GM19463 (cell line): Measurements from ENCODE around the gene TMEM74B.

Experiments
- ATAC-seq: cut with Tn5 transposase; IDR thresholded peaks from one replicate; pipeline ENCODE4 v1.9.1; 2021; ENCODE audit warnings: mild to moderate bottlenecking, moderate library complexity; ENCODE audit not compliant: unreplicated experiment

TMEM74B gene

GRCh38 chr20:1206366-1207148 is 21.8 kb upstream of the TMEM74B start:
- no peak for ATAC-seq

GRCh38 chr20:1205802-1206201 is 21.0 kb upstream of the TMEM74B start:
- ATAC-seq = no peak

DNA sequence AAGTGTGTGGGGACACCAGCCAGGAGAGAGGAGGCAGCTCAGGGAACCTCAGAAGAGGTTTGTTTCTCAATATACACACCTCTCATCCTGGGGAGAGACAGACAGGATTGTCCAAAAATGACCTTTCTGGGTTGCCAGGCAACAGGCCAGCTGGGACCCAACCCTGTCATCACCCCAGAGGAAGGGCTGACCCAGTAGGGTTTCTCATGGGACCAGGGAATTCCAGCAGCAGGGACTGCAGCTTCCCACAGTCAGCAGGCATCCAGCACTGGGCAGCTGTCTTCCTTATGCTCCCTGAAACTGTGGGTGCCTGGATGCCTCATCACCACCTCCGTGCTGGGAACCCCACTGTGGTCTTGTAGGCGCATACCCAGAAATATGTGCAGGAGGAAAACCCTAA is 19.8 kb upstream of the TMEM74B start:
- no peak for ATAC-seq

- ATAC-seq = no peak
Measured at GRCh38 chr20:1204113-1204512, 19.3 kb upstream of the TMEM74B start.

DNA sequence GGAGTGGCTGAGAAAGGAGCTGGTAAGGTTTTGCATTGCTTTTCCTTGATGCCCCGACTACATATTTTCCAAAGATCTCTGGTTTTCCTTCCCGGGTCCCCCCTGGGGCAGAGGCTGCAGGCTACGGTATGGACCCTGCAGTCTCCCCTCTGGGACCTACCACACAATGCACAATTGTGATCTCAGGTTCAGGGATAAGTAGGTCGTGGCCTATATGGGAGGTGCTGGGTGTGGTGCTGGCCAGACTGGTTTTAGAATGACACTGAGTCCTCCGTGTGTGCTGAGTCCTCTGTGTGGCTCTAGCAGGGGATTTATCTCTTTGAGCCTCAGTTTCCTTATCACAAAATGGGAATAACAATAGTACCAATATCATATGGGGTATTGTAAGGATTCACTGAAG is 18.8 kb upstream of the TMEM74B start:
- ATAC-seq = no peak

- no peak for ATAC-seq
Measured at GRCh38 chr20:1202762-1203504, 18.2 kb upstream of the TMEM74B start, which contains the start of gene C20orf202. Gene C20orf202 (plus strand): TSS chr20:1203454. CDS start chr20:1203586, 132 bp downstream.

DNA sequence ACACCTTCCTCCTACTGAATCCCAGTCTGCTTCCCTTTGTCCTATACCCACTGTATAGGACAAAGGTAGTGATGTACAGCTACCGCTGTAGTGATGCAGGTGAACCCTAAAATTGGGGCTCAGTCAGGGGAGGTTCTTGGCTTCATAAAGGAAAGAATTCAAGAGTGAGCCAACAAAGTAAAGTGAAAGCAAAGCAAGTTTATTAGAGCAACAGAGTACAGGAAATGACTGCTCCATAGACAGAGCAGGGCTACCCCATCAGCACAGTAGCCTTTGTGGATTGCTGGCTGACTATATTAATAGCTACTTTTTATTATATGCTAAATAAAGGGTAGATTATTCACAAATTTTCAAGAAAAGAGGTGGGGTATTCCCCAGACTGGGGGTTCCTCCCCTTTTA is 15.2 kb upstream of the TMEM74B start:
- no peak for ATAC-seq

GRCh38 chr20:1199212-1199873 is 14.6 kb upstream of the TMEM74B start:
- ATAC-seq = no peak

DNA sequence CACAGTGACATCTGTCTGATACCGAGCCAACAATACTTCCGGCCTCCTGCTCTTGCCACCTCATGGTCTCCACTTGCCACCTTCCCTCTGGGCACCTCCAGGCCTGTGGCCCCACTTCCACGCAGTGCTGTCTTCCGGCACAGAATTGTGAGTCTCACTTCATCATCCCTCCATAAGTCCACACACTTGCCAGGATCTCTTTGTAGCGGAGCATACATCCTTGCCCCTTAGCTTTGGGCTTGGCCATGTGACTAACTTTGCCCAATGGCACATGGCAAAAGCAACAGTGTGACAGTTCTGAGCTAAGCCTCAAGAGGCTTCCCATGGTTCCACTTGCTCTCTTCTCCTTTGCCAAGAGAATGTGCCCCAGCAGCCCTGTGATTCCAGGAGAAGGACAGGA is 14.0 kb upstream of the TMEM74B start:
- no peak for ATAC-seq

- ATAC-seq = no peak
Measured at GRCh38 chr20:1197801-1198200, 13.0 kb upstream of the TMEM74B start.

- no peak for ATAC-seq
Measured at GRCh38 chr20:1196634-1197033, 11.9 kb upstream of the TMEM74B start.

DNA sequence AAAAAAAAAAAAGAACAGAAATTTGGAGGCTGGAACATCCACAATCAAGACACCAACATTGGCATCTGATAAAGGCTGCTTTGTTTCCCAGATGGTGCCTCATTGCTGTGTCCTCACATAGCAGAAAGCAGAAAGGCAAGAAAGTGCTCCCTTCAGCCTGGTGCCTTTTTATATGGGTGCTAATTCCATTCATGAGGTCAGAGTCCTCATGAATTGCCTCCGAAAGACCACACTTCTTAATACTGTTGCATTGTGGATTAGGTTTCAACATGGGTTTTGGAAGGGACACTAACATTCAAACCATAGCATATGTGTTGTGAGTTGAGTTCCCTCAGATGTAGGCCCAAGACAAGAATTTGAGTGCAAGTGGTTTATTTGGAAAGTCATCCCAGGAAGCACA is 10.4 kb upstream of the TMEM74B start:
- no peak for ATAC-seq

- no peak for ATAC-seq
Measured at GRCh38 chr20:1191299-1191698, 6.5 kb upstream of the TMEM74B start.

- no peak for ATAC-seq
Measured at GRCh38 chr20:1190847-1191246, 6.1 kb upstream of the TMEM74B start.

DNA sequence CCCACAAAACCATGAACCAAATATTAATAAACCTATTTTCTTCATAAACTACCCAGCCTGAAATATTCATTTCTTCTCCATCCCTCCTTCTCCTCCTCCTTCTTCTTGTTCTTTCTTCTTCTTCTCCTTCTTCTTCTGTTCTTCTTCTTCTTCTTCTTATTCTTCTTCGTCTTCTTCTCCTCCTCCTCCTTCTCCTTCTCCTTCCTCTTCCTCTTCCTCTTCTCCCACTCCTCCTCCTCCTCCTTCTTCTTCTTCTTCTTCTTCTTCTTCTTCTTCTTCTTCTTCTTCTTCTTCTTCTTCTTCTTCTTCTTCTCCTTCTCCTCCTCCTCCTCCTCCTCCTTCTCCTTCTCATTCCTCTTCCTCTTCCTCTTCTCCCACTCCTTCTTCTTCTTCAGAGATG is 5.0 kb upstream of the TMEM74B start:
- ATAC-seq = no peak

GRCh38 chr20:1188347-1188746 is 3.6 kb upstream of the TMEM74B start:
- no peak for ATAC-seq

DNA sequence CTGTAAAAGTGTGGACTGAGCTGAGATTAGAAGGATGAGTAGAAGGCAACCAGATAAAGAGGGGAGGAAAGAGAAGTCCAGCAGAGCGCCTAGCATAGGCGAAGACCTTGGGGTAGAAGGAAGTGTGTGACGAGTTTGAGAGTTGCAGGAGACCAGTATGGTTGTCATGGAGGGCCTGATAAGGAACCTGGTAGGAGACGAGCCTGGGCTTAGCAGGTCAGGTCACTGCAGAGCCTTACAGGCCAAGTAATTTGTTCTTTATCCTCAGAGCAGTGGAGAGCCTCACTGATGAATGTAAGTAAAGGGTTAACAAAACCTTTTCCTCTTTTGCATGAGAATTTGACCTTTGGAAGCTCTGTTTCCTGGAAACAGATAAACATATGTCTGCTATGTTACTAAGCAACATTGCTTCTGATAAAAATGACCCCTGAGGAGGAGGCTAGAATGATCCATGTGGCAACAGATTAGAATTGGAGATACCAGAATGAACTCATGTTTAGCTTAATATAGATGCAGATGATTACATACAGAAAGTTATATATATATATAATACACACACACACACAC is 2.9 kb upstream of the TMEM74B start:
- ATAC-seq = no peak

- no peak for ATAC-seq
Measured at GRCh38 chr20:1186367-1186991, 1.7 kb upstream of the TMEM74B start.

DNA sequence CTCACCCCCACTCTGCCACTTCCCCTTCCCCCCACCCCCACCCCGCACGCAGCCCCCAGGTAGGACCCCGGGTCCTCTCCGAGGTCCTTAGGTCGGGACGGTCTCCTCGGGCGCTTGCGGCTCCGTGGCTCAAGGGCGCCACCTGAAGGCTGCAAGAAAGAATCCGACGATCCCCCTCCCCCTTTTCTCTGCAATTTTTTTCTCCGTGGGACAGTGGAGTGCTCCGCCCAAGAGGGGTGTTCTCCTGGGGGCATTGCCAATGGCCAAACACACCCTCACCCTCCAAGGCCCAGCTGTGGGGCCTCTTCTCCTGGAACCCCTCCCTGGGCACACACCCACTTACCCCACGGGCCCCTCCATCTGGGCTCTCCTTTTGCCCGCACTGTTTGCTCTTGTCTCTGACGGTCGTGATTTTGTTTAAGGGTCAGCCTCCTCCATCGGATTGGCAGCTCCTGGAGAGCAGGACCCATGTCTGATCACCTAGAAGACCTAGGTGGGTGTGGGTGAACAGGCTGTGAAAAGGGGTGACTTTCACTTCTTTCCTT is 1.1 kb upstream of the TMEM74B start:
- no peak for ATAC-seq

- no peak for ATAC-seq
Measured at GRCh38 chr20:1185316-1185741, 548 bp upstream of the TMEM74B start.

DNA sequence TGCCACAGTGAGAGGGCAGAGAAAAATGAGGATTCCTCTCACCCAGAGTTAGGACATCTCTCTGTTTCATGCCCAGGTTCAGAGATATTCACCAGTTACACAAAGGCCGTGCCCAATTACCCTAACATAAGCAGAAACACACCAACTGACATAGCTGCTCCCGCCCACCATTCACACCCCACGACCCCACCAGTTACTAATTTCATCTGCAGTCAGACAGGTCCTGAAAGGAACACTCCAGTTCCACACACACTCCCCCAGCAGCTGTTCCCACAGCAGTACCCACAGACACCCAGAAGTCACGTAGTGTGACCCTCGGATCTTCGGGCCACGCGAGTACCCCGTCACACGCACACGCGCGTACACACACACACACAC is 532 bp downstream of the TMEM74B start:
- no peak for ATAC-seq
